HCT116 (cell line): ENCODE data around the gene CCDC174. TPM values are rescaled to one million over a fixed set of nuclear protein-coding genes. Genes with fewer than 3 reads are reported as not detected.

Experiments
- ATAC-seq: fragments of 200-7000 bp; cut with Tn5 transposase; 2 replicates; pipeline ENCODE4 v1.9.1; 2020; ENCODE audit warnings: mild to moderate bottlenecking, moderate library complexity
- BruUV-seq: library from RNA; stranded (reverse); fragments of 400-500 nt; replicated peaks from 2 replicates; lab custom pipeline; 2021; lab: Mats Ljungman, UMichigan
- CTCF ChIA-PET: fragments of 300-600 bp; sonication (Branson Sonifier 250); formaldehyde crosslinking; loops from one replicate; lab custom pipeline; 2021; ENCODE audit warnings: antibody characterized with exemption; lab: Charles Lee
- POLR2A ChIA-PET: fragments of 300-600, 350-600 bp; sonication (Branson Sonifier 250); formaldehyde crosslinking; loops from one replicate; lab custom pipeline; 2021; ENCODE audit warnings: antibody characterized with exemption; lab: Charles Lee
- RAD21 ChIA-PET, 2 experiments: fragments of 300-600 bp; sonication (Branson Sonifier 250); formaldehyde crosslinking; loops; one replicate each; lab custom pipeline; 2023; ENCODE audit warnings: low total read pairs in 2 of 2; ENCODE audit not compliant: uncharacterized antibody in 2 of 2, unreplicated experiment in 2 of 2, low non-redundant PET in 1 of 2; lab: Charles Lee
- DNase-seq: peaks from one replicate; pipeline ENCODE4 v3.0.0-alpha.2; 2010; ENCODE audit warnings: low read depth, low spot score
- H2AFZ ChIP-seq: fragments of 200-600 bp; shearing (Covaris generic), sonication (generic); 2 replicates; pipeline ENCODE4 v1.6.1; 2017; ENCODE audit warnings: low read depth, mixed run types, mixed read lengths, antibody characterized with exemption, low read length; ENCODE audit not compliant: poor library complexity, severe bottlenecking
- H3K27ac ChIP-seq: 2 replicates; pipeline ENCODE4 v1.5.1; 2012; ENCODE audit warnings: low read depth, low read length
- H3K27me3 ChIP-seq: fragments of 200-600 bp; sonication (generic); 2 replicates; pipeline ENCODE4 v1.6.1; 2016; ENCODE audit warnings: mixed run types, low read length, mixed read lengths; ENCODE audit not compliant: insufficient read depth
- H3K36me3 ChIP-seq, 2 experiments: fragments of 200-500 bp in 1 of 2; fragments of 200-600 bp in 1 of 2; sonication (Bioruptor generic) in 1 of 2; sonication (generic) in 1 of 2; 2 replicates each; pipeline versions ENCODE4 v1.5.1 to v1.6.1; 2014 to 2016; ENCODE audit warnings: low read length in 2 of 2, inconsistent platforms in 1 of 2, mixed read lengths in 1 of 2, mixed run types in 1 of 2; ENCODE audit not compliant: insufficient read depth in 2 of 2, control insufficient read depth in 1 of 2
- H3K4me1 ChIP-seq, 2 experiments: fragments of 200-600 bp in 1 of 2; sonication (generic) in 1 of 2; 2 replicates each; pipeline versions ENCODE4 v1.5.1 to v1.6.1; 2012 to 2017; ENCODE audit warnings: low read length in 2 of 2, inconsistent platforms in 1 of 2, mild to moderate bottlenecking in 1 of 2, mixed read lengths in 1 of 2, mixed run types in 1 of 2, moderate library complexity in 1 of 2; ENCODE audit not compliant: insufficient read depth in 2 of 2, control insufficient read depth in 1 of 2
- H3K4me2 ChIP-seq: fragments of 200-600 bp; sonication (generic); 2 replicates; pipeline ENCODE4 v1.6.1; 2017; ENCODE audit warnings: mixed run types, low read length, mixed read lengths
- H3K4me3 ChIP-seq, 2 experiments: fragments of 200-600 bp in 1 of 2; sonication (generic) in 1 of 2; replicated peaks in 1 of 2; 2 replicates each; pipeline ENCODE4 v1.5.1; 2011 to 2016; ENCODE audit warnings: low read length in 2 of 2, control low read depth in 1 of 2, low read depth in 1 of 2, mild to moderate bottlenecking in 1 of 2, mixed read lengths in 1 of 2, mixed run types in 1 of 2
- H3K79me2 ChIP-seq: fragments of 200-600 bp; sonication (generic); 2 replicates; pipeline ENCODE4 v1.6.1; 2017; ENCODE audit warnings: mild to moderate bottlenecking, mixed run types, low read length, moderate library complexity, mixed read lengths; ENCODE audit not compliant: insufficient read depth
- H3K9ac ChIP-seq: fragments of 200-600 bp; sonication (generic); 2 replicates; pipeline ENCODE4 v1.6.1; 2016; ENCODE audit warnings: low read length, mixed read lengths
- H3K9me2 ChIP-seq: fragments of 200-600 bp; sonication (generic), shearing (Covaris generic); 2 replicates; pipeline ENCODE4 v1.6.1; 2017; ENCODE audit warnings: mixed run types, mild to moderate bottlenecking, moderate library complexity; ENCODE audit not compliant: insufficient read depth
- H3K9me3 ChIP-seq, 2 experiments: fragments of 200-500 bp in 1 of 2; fragments of 200-600 bp in 1 of 2; sonication (Bioruptor generic) in 1 of 2; sonication (generic) in 1 of 2; 2 replicates each; pipeline ENCODE4 v1.6.1; 2014 to 2017; ENCODE audit warnings: low read length in 2 of 2, mixed read lengths in 2 of 2, inconsistent platforms in 1 of 2, low read depth in 1 of 2, mild to moderate bottlenecking in 1 of 2, mixed run types in 1 of 2, moderate library complexity in 1 of 2; ENCODE audit not compliant: control insufficient read depth in 1 of 2, insufficient read depth in 1 of 2
- H4K20me1 ChIP-seq: fragments of 200-600 bp; sonication (generic), shearing (Covaris generic); 2 replicates; pipeline ENCODE4 v1.6.1; 2017; ENCODE audit warnings: mixed run types, mild to moderate bottlenecking, moderate library complexity; ENCODE audit not compliant: insufficient read depth
- ATF3 ChIP-seq: IDR thresholded peaks from 2 replicates; pipeline ENCODE4 v1.6.1; 2012
- CBX3 ChIP-seq: IDR thresholded peaks from 2 replicates; pipeline ENCODE4 v1.6.1; 2012; ENCODE audit warnings: low read depth
- CTCF ChIP-seq, 3 experiments: fragments of 200-600 bp in 1 of 3; sonication (generic) in 1 of 3; IDR thresholded peaks in 2 of 3; conservative IDR thresholded peaks in 1 of 3; 2 replicates each; pipeline ENCODE4 v1.5.1; 2012 to 2017; ENCODE audit warnings: low read depth in 2 of 3, low read length in 2 of 3, antibody characterized with exemption in 1 of 3, borderline replicate concordance in 1 of 3, control low read depth in 1 of 3, mild to moderate bottlenecking in 1 of 3, mixed read lengths in 1 of 3, mixed run types in 1 of 3, moderate library complexity in 1 of 3; ENCODE audit not compliant: insufficient read depth in 1 of 3
- EGR1 ChIP-seq: IDR thresholded peaks from 2 replicates; pipeline ENCODE4 v1.6.1; 2012; ENCODE audit warnings: low read depth
- EZH2phosphoT487 ChIP-seq: fragments of 200-600 bp; IDR thresholded peaks from 2 replicates; pipeline ENCODE4 v1.6.1; 2018; ENCODE audit warnings: antibody characterized with exemption, borderline replicate concordance
- FOSL1 ChIP-seq: IDR thresholded peaks from 2 replicates; pipeline ENCODE4 v1.6.1; 2012; ENCODE audit warnings: low read depth
- JUND ChIP-seq: IDR thresholded peaks from 2 replicates; pipeline ENCODE4 v1.6.1; 2012
- POLR2A ChIP-seq: IDR thresholded peaks from 2 replicates; pipeline ENCODE4 v1.7.0; 2011; ENCODE audit warnings: borderline replicate concordance; ENCODE audit not compliant: insufficient read depth, insufficient read length; ENCODE audit errors: extremely low read depth
- REST ChIP-seq: IDR thresholded peaks from 2 replicates; pipeline ENCODE4 v1.6.1; 2012; ENCODE audit warnings: low read depth
- SIN3A ChIP-seq: IDR thresholded peaks from 2 replicates; pipeline ENCODE4 v1.6.1; 2012; ENCODE audit warnings: low read depth
- SP1 ChIP-seq: IDR thresholded peaks from 2 replicates; pipeline ENCODE4 v1.6.1; 2012; ENCODE audit warnings: low read depth
- SRF ChIP-seq: IDR thresholded peaks from 2 replicates; pipeline ENCODE4 v1.6.1; 2012; ENCODE audit warnings: low read depth
- ZBTB33 ChIP-seq: IDR thresholded peaks from 2 replicates; pipeline ENCODE4 v1.6.1; 2011; ENCODE audit warnings: mild to moderate bottlenecking, low read length, moderate library complexity; ENCODE audit not compliant: insufficient replicate concordance; ENCODE audit errors: extremely low read depth
- ZFX ChIP-seq: fragments of 450-650 bp; IDR thresholded peaks from 2 replicates; pipeline ENCODE4 v1.6.1; 2017
- ZNF274 ChIP-seq: fragments of 200-500 bp; sonication (Bioruptor generic); IDR thresholded peaks from 2 replicates; pipeline ENCODE4 v1.6.1; 2014; ENCODE audit warnings: mild to moderate bottlenecking, low read depth, low read length, inconsistent platforms
- intact Hi-C: fragments of 100-400 bp; cut with micrococcal nuclease; formaldehyde crosslinking; loops from 2 replicates; pipeline ENCODE4 v1.10.0; 2022
- total RNA-seq: library from RNA; stranded (reverse); gene quantifications from one replicate; pipeline ENCODE4 v1.2.1, GENCODE V29; 2021; ENCODE audit not compliant: unreplicated experiment

The CCDC174 gene
- total RNA-seq, 1 experiment from 2014 or later, result 15.6 TPM

GRCh38 chr3:14691719-14692118, 40.2 kb downstream of the CCDC174 start:
- ATAC-seq (no peak), DNase-seq (no peak)
- Histone ChIP-seq H3K79me2 (no peaks in the 10 kb centered on the region), H3K27me3 (no peaks in the 10 kb centered on the region), H2AFZ (no peak overlapping the region), H3K27ac (no peak overlapping the region), H3K4me1 (no peaks in the 10 kb centered on the region), H3K4me3 (no peak overlapping the region), H4K20me1 (no peaks in the 10 kb centered on the region), H3K36me3 (no peaks in the 10 kb centered on the region), H3K9ac (no peak overlapping the region), H3K4me2 (no peak overlapping the region), H3K9me2 (no peaks in the 10 kb centered on the region), H3K9me3 (no peaks in the 10 kb centered on the region)
- TF ChIP-seq EZH2phosphoT487 (no peak), POLR2A (no peak), REST (no peak), SP1 (no peak), SIN3A (no peak), JUND (no peak), FOSL1 (no peak), CTCF (IDR thresholded peaks at IDR 0.05 in 2 of 3, conservative IDR thresholded peaks at IDR 0.05 in 1 of 3; ENCODE audit: borderline replicate concordance in 1 of 3, insufficient read depth in 1 of 3, low read depth in 2 of 3, low read length in 2 of 3) (no peak), SRF (no peak), ZFX (no peak), ATF3 (no peak), ZNF274 (no peak), ZBTB33 (no peak), CBX3 (no peak), EGR1 (no peak)
- ChIA-PET POLR2A (no interaction called here), CTCF (interaction anchor here (0.7 kb wide), 1 partner anchor 18 kb away, joined by 3 read pairs; no protein-coding TSS in a partner anchor), RAD21 (no interaction called here)
- BruUV-seq, result no TSS peak
- intact Hi-C loops, result no loop called here
